ENCODE measurements around the gene SPART.

GRCh38 chr13:36341718-36342117 lies 4.5 kb downstream of the SPART start:
- TF ChIP-seq CTCF (optimal IDR thresholded peaks at IDR 0.05 in 1 of 3, IDR thresholded peaks at IDR 0.05 in 1 of 3, conservative IDR thresholded peaks at IDR 0.05 in 1 of 3; ENCODE audit: extremely low read depth in 1 of 3, insufficient read depth in 2 of 3, low read length in 3 of 3) (no peak), EZH2 (IDR thresholded peaks at IDR 0.05; ENCODE audit: low read length) (no peak)
